ENCODE results near the gene CLDND1.

Gene CLDND1

GRCh38 chr3:98551236-98551635, 28.5 kb upstream of the CLDND1 start:
- DNase-seq = no peak

GRCh38 chr3:98550833-98551232, 28.1 kb upstream of the CLDND1 start:
- no peak for DNase-seq

GRCh38 chr3:98548544-98548943, 25.8 kb upstream of the CLDND1 start:
- DNase-seq = no peak

GRCh38 chr3:98545940-98546339, 23.2 kb upstream of the CLDND1 start:
- DNase-seq = no peak

GRCh38 chr3:98542623-98543022, 19.9 kb upstream of the CLDND1 start:
- no peak for DNase-seq

- DNase-seq = no peak
Observed at GRCh38 chr3:98541695-98542094, 19.0 kb upstream of the CLDND1 start.

- no peak for DNase-seq
Observed at GRCh38 chr3:98540346-98540745, 17.6 kb upstream of the CLDND1 start.

GRCh38 chr3:98536456-98537017, 13.8 kb upstream of the CLDND1 start:
- no peak for DNase-seq

GRCh38 chr3:98534734-98535133, 12.0 kb upstream of the CLDND1 start:
- no peak for DNase-seq

GRCh38 chr3:98534168-98534567, 11.5 kb upstream of the CLDND1 start:
- no peak for DNase-seq

- DNase-seq = no peak
Observed at GRCh38 chr3:98532709-98533571, 10.2 kb upstream of the CLDND1 start.

- no peak for DNase-seq
Observed at GRCh38 chr3:98532275-98532637, 9.6 kb upstream of the CLDND1 start.

- peak; percentile 15 for DNase-seq
Observed at GRCh38 chr3:98531622-98532274, 9.0 kb upstream of the CLDND1 start, which contains the start of gene GPR15. GPR15 (plus strand) TSS chr3:98531978; CDS start chr3:98532034, 56 bp downstream.

GRCh38 chr3:98530676-98531075, 8.0 kb upstream of the CLDND1 start:
- DNase-seq = no peak

GRCh38 chr3:98529856-98530459, 7.3 kb upstream of the CLDND1 start:
- DNase-seq = no peak

- no peak for DNase-seq
Observed at GRCh38 chr3:98528474-98529346, 6.0 kb upstream of the CLDND1 start.

- DNase-seq = no peak
Observed at GRCh38 chr3:98525494-98525893, 2.8 kb upstream of the CLDND1 start.

- peak; percentile 38 for DNase-seq
Observed at GRCh38 chr3:98521897-98522543, 682 bp downstream of the CLDND1 start.

- no peak for DNase-seq
Observed at GRCh38 chr3:98519351-98519750, 3.4 kb downstream of the CLDND1 start.

- no peak for DNase-seq
Observed at GRCh38 chr3:98518816-98519215, 3.9 kb downstream of the CLDND1 start.

- no peak for DNase-seq
Observed at GRCh38 chr3:98514948-98515347, 7.8 kb downstream of the CLDND1 start.

GRCh38 chr3:98513736-98514135, 9.0 kb downstream of the CLDND1 start:
- no peak for DNase-seq

Measured in central memory CD4-positive, alpha-beta T cell (primary cell).